Natural killer cell treated with Interleukin-12 subunit alpha and Interleukin-12 subunit beta and Interleukin-15 and Interleukin-18, amount 100 ng/mL, for 72 hours (primary cell): Measurements from ENCODE around the gene LDLRAD4. TPM values are rescaled to one million over a fixed set of nuclear protein-coding genes. Genes with fewer than 3 reads are reported as not detected.

Source experiments
- ATAC-seq, 2 donors: fragments of 150-1000 bp; cut with Tn5 transposase in 1 of 2; sonication (Bioruptor Pico), chemical (Tn5 transposase) in 1 of 2; 2 replicates each; pipeline ENCODE4 v1.10.0; 2021
- DNase-seq: peaks from one replicate; pipeline ENCODE4 v3.0.0; 2022; ENCODE audit warnings: low spot score
- H3K27ac Mint-ChIP-seq, 2 donors: 1 replicate in 1 of 2; 2 replicates in 1 of 2; pipeline ENCODE4 v1.8.0; 2022; ENCODE audit warnings: mixed read lengths in 2 of 2, mild to moderate bottlenecking in 1 of 2, moderate library complexity in 1 of 2
- H3K27me3 Mint-ChIP-seq, 2 donors: 1 replicate in 1 of 2; 2 replicates in 1 of 2; pipeline ENCODE4 v1.8.0; 2022; ENCODE audit warnings: mixed read lengths in 2 of 2
- H3K36me3 Mint-ChIP-seq: one replicate; pipeline ENCODE4 v1.8.0; 2022; ENCODE audit warnings: mixed read lengths
- H3K4me1 Mint-ChIP-seq, 2 donors: 1 replicate in 1 of 2; 2 replicates in 1 of 2; pipeline ENCODE4 v1.8.0; 2022; ENCODE audit warnings: low read depth in 2 of 2, mixed read lengths in 2 of 2, mild to moderate bottlenecking in 1 of 2
- H3K4me3 Mint-ChIP-seq: one replicate; pipeline ENCODE4 v1.8.0; 2022; ENCODE audit warnings: mixed read lengths
- H3K9me3 Mint-ChIP-seq: 2 replicates; pipeline ENCODE4 v1.8.0; 2022; ENCODE audit warnings: mixed read lengths
- total RNA-seq, 2 donors: library from RNA; stranded (reverse); gene quantifications; one replicate each; pipeline ENCODE4 v1.2.3, GENCODE V29; 2022

LDLRAD4 gene
- total RNA-seq, 2 donors from 2014 or later, result 16.3 to 19.5 TPM

DNA sequence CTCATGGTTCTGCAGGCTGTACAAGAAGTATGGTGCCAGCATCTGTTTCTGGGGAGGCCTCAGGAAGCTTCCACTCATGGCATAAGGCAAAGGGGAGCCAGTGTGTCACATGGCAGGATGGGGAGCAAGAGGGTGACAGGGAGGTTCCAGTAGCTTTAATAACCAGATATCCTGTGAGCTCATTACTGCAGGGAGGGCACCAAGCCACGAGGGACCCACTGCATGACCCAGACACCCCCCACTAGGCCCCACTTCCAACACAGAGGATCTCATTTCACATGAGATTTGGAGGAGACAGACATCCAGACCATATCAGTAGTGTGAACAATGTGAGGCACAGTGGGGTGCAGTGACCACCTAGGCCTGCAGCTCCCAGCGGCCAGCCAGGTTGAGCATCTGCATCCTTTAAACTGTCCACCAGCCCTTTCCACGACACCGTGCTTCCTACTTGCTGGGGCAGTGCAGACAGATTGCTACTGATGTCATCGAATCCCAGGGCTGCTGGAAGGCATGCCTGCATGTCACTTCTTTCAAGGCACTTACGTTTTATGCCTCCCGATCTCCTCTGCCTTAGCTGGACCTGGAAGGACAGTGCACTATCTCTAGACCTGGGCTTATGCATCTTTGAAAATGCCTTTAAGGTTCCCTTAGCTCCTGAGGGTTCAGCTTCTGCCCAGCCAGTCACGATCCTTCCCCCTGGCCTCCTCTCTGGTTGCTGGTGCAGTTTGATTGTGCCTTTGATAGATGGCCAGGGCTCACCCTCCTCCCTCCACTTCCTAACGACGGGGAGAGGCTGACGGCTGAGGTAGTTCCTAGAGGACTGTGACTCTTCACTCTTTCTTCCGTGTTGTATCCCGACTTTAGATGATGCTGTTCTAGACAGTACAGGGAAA, 333.5 kb downstream of the LDLRAD4 start:
- H3K36me3 Mint-ChIP-seq, result no peaks in the 10 kb centered on the region
- DNase-seq (no peak), ATAC-seq (peak in 1 of 2 donors; percentile 44)
- H3K4me1 Mint-ChIP-seq, result peaks cover 0 to 16% of the 10 kb centered on the region in 2 donors
- no peak overlapping the region for H3K27ac Mint-ChIP-seq
- no peaks in the 10 kb centered on the region for H3K27me3 Mint-ChIP-seq
- no peak overlapping the region for H3K4me3 Mint-ChIP-seq
- H3K9me3 Mint-ChIP-seq, result no peaks in the 10 kb centered on the region

DNA sequence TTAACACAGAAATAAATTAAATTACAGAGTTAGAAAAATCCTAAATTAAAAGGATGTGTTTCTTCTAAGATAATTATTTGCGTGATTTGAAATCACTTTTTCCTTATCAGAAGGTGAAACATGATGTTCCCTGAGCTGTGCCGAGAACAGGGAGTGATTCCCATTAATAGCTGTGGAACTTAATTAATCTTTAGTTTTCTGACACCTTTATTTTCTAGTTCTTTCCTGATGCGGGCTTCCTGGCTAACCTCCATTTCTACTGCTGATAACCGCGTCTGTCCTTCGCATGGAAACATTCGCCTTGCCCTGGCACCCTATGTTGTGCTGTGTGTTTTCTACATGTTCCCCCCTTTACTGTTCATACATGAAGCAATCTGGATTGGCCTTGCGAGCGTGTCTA, 334.9 kb downstream of the LDLRAD4 start:
- H3K36me3 Mint-ChIP-seq, result no peaks in the 10 kb centered on the region
- DNase-seq (no peak), ATAC-seq (no peak)
- H3K4me1 Mint-ChIP-seq, result peaks cover 5 to 21% of the 10 kb centered on the region in 2 donors
- no peak overlapping the region for H3K4me3 Mint-ChIP-seq
- H3K27ac Mint-ChIP-seq, result no peak overlapping the region
- H3K9me3 Mint-ChIP-seq, result no peaks in the 10 kb centered on the region
- no peaks in the 10 kb centered on the region for H3K27me3 Mint-ChIP-seq

DNA sequence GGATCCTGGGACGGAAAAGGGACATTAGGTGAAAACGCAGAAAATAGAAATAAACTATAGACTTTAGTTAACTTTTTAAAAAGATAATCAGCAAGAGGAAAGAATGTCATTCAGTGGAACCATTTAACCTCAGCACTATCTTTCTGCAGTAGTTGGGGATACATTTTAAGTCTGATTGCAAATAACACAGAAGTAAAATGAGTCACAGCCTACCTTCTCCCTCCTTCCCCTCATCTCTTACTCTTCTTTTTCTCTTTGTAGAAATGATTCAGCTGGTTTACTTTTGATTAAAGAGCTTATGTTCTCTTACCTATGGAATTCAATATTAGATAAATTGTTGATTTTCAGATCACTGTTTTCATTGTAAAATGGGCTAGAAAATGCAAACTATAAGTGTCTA, 336.6 kb downstream of the LDLRAD4 start:
- Mint-ChIP-seq H3K9me3 (no peaks in the 10 kb centered on the region), H3K36me3 (no peaks in the 10 kb centered on the region), H3K27me3 (no peaks in the 10 kb centered on the region), H3K4me3 (no peak overlapping the region), H3K27ac (peak overlapping the region in 1 of 2 donors; percentile 21), H3K4me1 (peaks cover 11 to 22% of the 10 kb centered on the region in 2 donors)
- ATAC-seq (no peak), DNase-seq (no peak)

DNA sequence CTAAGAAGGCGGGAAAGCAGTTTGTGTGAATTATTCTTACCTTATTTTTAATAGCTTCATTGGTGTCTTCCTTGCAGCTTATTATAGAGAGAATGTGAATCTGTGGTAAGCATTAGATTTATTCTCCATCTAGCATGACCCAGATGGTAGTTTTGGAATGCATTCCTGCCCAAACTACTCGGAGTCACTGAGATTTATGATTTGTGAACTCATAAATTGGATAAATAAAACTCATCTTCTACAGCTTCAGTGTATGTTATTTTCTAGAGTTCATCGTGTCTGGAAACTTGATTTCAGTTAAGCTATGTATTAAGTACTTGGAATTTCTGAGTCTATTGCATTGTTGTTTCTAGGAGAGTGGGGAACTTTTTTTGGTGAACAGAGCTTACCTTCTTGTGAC, 337.3 kb downstream of the LDLRAD4 start:
- ATAC-seq (no peak), DNase-seq (no peak)
- no peaks in the 10 kb centered on the region for H3K27me3 Mint-ChIP-seq
- H3K36me3 Mint-ChIP-seq, result no peaks in the 10 kb centered on the region
- no peaks in the 10 kb centered on the region for H3K9me3 Mint-ChIP-seq
- no peak overlapping the region for H3K27ac Mint-ChIP-seq
- peaks cover 14 to 21% of the 10 kb centered on the region in 2 donors for H3K4me1 Mint-ChIP-seq
- H3K4me3 Mint-ChIP-seq, result no peak overlapping the region

DNA sequence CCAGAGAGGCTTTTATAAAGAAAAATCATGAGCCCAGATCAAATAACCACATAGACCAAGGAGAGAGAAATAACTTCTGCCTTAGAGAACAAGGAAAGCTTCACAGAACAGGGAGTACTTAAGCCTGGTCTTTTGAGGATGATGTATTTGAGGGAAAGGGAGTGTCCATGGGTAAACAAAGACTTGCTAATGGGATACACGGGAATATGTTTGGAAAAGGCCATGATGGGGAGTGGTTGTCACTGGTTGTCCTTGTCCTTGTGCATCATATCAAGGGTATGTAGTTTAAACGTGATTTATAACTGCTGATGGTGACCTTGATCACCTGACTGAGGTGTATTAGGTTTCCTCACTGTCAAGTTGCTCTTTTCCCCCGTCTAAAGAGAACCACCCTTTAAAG, 337.9 kb downstream of the LDLRAD4 start:
- H3K4me3 Mint-ChIP-seq, result no peak overlapping the region
- ATAC-seq (no peak), DNase-seq (no peak)
- H3K27ac Mint-ChIP-seq, result no peak overlapping the region
- H3K4me1 Mint-ChIP-seq, result peaks cover 18 to 20% of the 10 kb centered on the region in 2 donors
- H3K36me3 Mint-ChIP-seq, result no peaks in the 10 kb centered on the region
- no peaks in the 10 kb centered on the region for H3K27me3 Mint-ChIP-seq
- no peaks in the 10 kb centered on the region for H3K9me3 Mint-ChIP-seq

DNA sequence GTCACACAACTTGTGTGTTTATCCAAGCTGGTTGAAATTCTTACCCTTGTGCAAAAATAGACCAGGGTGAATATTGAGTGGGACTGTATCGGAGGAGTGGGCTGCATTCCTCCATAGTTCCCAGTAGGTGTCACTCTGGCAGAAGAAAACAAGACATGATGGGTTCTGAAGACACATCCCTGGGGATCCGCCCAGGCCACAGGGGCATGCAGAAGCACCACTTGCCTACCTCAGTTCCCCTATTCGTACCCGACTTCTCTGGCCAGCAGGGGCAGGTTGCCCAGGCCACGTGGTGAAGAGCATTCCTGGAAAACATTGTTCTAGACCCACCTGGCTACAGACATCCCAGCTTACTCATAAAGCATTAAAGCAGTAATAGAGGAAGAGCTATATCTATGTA, 339.6 kb downstream of the LDLRAD4 start:
- no peaks in the 10 kb centered on the region for H3K9me3 Mint-ChIP-seq
- peaks cover 21 to 30% of the 10 kb centered on the region in 2 donors for H3K4me1 Mint-ChIP-seq
- peak; percentile 66 to 74 for ATAC-seq
- H3K36me3 Mint-ChIP-seq, result no peaks in the 10 kb centered on the region
- peak overlapping the region; percentile 65 to 88 for H3K27ac Mint-ChIP-seq
- H3K27me3 Mint-ChIP-seq, result no peaks in the 10 kb centered on the region
- peak overlapping the region; percentile 68 for H3K4me3 Mint-ChIP-seq
- DNase-seq, result no peak

DNA sequence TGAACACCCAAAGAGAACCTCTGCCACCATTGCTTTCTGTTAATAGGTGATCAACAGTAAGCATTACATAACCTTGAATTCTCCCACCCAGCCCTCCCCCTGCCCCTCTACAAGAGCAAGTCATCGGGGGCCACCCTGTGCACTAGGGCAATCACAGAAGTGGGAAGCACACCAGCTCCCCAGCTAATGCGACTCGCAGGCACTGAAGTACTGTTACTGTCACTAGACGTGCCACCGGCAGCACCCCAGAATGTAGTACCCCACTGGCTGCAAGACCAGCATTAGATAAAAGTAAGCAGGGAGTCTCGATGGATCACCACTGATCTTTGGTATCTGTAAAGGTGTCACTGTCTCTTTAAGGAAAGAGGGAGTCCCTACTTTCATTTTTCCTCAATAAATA, 340.2 kb downstream of the LDLRAD4 start:
- no peak overlapping the region for H3K4me3 Mint-ChIP-seq
- no peaks in the 10 kb centered on the region for H3K36me3 Mint-ChIP-seq
- H3K4me1 Mint-ChIP-seq, result peaks cover 25 to 34% of the 10 kb centered on the region in 2 donors
- H3K9me3 Mint-ChIP-seq, result no peaks in the 10 kb centered on the region
- DNase-seq (no peak), ATAC-seq (no peak)
- H3K27ac Mint-ChIP-seq, result no peak overlapping the region
- no peaks in the 10 kb centered on the region for H3K27me3 Mint-ChIP-seq

DNA sequence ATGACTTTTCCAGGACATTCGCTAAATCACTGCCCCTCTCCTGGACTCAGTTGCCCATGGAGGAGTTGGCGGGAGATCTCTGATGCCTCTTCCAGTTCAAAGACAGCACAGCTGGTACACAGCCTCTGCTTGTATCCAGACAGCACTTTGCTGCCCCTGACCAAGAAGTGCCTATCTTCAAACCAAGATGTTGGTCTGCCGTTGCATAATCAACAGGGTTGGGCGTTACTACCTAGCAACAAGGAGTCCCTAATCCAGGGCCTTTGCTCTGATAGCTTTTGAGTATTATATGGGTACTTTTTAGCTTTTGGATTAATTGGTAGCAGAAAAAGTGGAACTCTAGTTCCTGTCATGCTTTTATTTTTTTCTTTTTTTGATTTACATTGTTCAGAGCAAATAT, 341.2 kb downstream of the LDLRAD4 start:
- Mint-ChIP-seq H3K27me3 (no peaks in the 10 kb centered on the region), H3K27ac (no peak overlapping the region), H3K9me3 (no peaks in the 10 kb centered on the region), H3K4me3 (no peak overlapping the region), H3K4me1 (peaks cover 31 to 37% of the 10 kb centered on the region in 2 donors), H3K36me3 (no peaks in the 10 kb centered on the region)
- no peak for ATAC-seq
- no peak for DNase-seq

DNA sequence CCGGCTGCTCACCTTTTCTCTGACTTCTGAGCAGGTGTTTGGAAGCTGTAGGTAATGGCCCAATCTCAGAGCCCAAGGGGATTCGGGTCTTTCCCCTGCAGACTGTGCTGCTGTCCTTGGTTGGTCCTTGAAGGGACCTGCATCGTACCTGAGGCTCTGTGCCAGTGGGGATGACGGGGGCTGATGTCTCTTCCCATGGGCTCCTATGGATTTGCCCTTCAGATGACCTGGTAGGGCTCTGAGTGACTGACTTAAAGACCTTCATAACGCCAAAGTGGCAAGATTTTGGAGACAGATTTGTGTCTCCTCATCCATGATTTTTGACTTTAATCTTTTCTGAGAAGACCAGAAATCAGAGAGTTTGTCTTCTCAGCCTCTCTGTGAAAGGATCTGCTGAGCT, 341.7 kb downstream of the LDLRAD4 start:
- Mint-ChIP-seq H3K4me3 (no peak overlapping the region), H3K27ac (peak overlapping the region in 1 of 2 donors; percentile 97), H3K27me3 (no peaks in the 10 kb centered on the region), H3K4me1 (peaks cover 34 to 40% of the 10 kb centered on the region in 2 donors), H3K9me3 (no peaks in the 10 kb centered on the region), H3K36me3 (no peaks in the 10 kb centered on the region)
- DNase-seq (no peak), ATAC-seq (no peak)

DNA sequence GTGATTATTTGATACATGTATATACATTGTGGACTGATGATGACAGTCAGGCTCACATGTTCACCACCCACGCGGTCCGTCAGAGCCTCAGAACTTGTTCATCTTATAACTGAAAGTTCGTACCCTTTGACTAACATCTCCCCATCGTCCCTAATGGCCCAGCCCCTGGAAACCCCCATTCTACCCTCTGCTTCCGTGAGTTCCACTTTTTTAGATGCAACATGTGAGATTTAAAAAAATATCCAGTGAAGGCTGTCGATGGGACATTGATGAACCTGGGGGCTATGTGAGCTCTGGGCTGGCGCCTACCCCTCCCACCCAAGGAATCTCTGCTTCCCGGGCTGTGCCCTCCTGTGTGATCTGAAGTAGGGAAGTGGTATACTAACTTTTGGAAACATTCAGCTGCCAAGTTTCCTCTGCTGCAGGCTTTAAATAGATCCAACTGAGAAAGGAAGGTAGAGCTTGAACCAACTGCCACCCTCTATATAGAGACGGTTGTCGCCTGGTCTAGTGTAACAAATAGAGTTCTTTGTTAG, 344.0 kb downstream of the LDLRAD4 start:
- peak; percentile 87 to 89 for ATAC-seq
- H3K4me1 Mint-ChIP-seq, result peaks cover 54 to 58% of the 10 kb centered on the region in 2 donors
- H3K27ac Mint-ChIP-seq, result peak overlapping the region; percentile 97
- peak; percentile 85 for DNase-seq
- H3K9me3 Mint-ChIP-seq, result no peaks in the 10 kb centered on the region
- no peaks in the 10 kb centered on the region for H3K36me3 Mint-ChIP-seq
- no peaks in the 10 kb centered on the region for H3K27me3 Mint-ChIP-seq
- peak overlapping the region; percentile 84 for H3K4me3 Mint-ChIP-seq

DNA sequence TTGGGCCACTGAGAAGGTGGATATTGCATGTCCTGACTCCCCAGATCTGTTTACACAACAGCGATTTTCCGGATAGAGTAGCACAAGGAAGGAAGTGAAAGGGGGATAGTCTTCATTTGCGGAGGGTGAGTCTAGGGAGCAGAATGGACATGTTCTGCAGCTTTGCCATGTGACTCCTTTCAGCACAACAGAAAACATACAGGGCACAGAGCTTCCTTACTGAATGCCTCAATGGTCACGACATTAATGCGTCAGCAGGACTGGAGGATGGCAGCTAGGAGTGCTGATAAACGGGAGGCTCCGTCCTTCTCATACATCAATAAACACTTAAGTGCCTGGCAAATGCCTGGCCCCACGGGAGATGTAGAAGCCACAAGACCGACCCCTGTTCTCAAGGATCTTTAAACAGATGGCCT, 344.8 kb downstream of the LDLRAD4 start:
- H3K27me3 Mint-ChIP-seq, result no peaks in the 10 kb centered on the region
- H3K4me3 Mint-ChIP-seq, result peak overlapping the region; percentile 84
- H3K27ac Mint-ChIP-seq, result peak overlapping the region; percentile 97
- H3K36me3 Mint-ChIP-seq, result no peaks in the 10 kb centered on the region
- no peaks in the 10 kb centered on the region for H3K9me3 Mint-ChIP-seq
- peaks cover 56 to 60% of the 10 kb centered on the region in 2 donors for H3K4me1 Mint-ChIP-seq
- ATAC-seq (no peak), DNase-seq (no peak)

DNA sequence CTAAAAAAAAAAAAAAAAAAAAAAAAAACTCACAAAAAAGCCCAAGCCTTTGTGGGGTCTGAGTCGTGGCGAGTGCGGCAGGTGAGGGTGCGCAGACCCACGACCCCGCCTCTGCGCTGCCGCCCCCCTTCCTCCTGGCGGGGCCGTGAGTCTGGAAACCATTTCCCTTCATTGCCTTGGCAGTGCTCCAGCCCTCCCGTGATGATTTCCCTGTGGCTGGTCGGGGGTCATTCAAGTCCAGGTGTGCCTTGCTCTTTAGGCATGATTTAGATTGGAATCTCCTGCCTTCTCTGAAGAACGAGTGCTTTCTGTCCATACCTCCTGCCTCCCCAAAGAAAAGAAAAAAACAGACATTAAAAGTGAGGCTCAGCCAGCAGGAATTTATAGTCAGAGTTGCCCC, 346.0 kb downstream of the LDLRAD4 start:
- H3K36me3 Mint-ChIP-seq, result no peaks in the 10 kb centered on the region

DNA sequence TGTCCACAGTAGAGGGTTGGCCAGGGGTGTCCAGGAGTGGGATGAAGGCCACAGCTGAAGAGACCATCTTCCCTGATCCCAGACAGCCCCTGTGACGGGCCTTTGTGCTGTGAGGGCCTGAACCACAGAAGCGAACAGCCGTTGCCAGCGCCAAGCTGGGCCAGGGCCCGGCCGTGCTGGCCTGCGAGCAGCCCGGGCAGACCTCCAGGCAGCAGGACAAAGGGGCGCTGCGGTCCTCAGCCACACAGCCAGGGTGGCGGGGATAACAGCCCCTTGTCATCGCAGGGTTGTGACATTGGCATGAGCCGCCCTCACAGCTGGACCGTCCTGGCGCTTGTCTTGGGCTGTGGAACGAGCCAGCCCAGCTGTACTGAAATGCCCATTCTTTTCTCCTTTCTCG, 346.7 kb downstream of the LDLRAD4 start:
- Mint-ChIP-seq H3K4me3 (no peak overlapping the region), H3K27me3 (no peaks in the 10 kb centered on the region), H3K4me1 (peaks cover 64 to 72% of the 10 kb centered on the region in 2 donors), H3K27ac (peak overlapping the region; percentile 96 to 97), H3K9me3 (no peaks in the 10 kb centered on the region), H3K36me3 (no peaks in the 10 kb centered on the region)
- DNase-seq, result no peak
- no peak for ATAC-seq

More for the DNA sequence above, 346.0 kb downstream of the LDLRAD4 start:
- peaks cover 60 to 66% of the 10 kb centered on the region in 2 donors for H3K4me1 Mint-ChIP-seq
- peak overlapping the region; percentile 38 to 97 for H3K27ac Mint-ChIP-seq
- H3K27me3 Mint-ChIP-seq, result no peaks in the 10 kb centered on the region
- no peaks in the 10 kb centered on the region for H3K9me3 Mint-ChIP-seq
- peak overlapping the region; percentile 6 for H3K4me3 Mint-ChIP-seq
- DNase-seq (no peak), ATAC-seq (no peak)
